Activated CD8-positive, alpha-beta memory T cell treated with anti-CD3 and anti-CD28 coated beads, Interleukin-2, amount 50 U/mL, for 24 hours (primary cell): ENCODE data around the gene ZNF326.
"Not testable (repeated sequence)": the region's sequence is repeated elsewhere in the genome, so short reads cannot be mapped to it uniquely, and the experiment has no call there.

Experiments
- DNase-seq: peaks from one replicate; pipeline ENCODE4 v3.0.0-alpha.2; 2020; ENCODE audit errors: extremely low read depth

Gene ZNF326

GRCh38 chr1:89965193-89965768 lies 29.6 kb upstream of the ZNF326 start:
- no peak for DNase-seq

- no peak for DNase-seq
Measured at GRCh38 chr1:89966656-89967055, 28.3 kb upstream of the ZNF326 start.

GRCh38 chr1:89971600-89971999 lies 23.3 kb upstream of the ZNF326 start:
- no peak for DNase-seq

GRCh38 chr1:89972024-89972423 lies 22.9 kb upstream of the ZNF326 start:
- DNase-seq: no peak

GRCh38 chr1:89973471-89974127 lies 21.3 kb upstream of the ZNF326 start:
- DNase-seq: no peak

GRCh38 chr1:89974256-89974655 lies 20.7 kb upstream of the ZNF326 start:
- no peak for DNase-seq

GRCh38 chr1:89974696-89975470 lies 20.0 kb upstream of the ZNF326 start:
- DNase-seq: no peak

GRCh38 chr1:89975540-89976125 lies 19.3 kb upstream of the ZNF326 start:
- DNase-seq: no peak

- no peak for DNase-seq
Measured at GRCh38 chr1:89978755-89979154, 16.2 kb upstream of the ZNF326 start.

- no peak for DNase-seq
Measured at GRCh38 chr1:89980605-89981004, 14.3 kb upstream of the ZNF326 start.

- DNase-seq: not testable (repeated sequence)
Measured at GRCh38 chr1:89982846-89983245, 12.1 kb upstream of the ZNF326 start.

- not testable (repeated sequence) for DNase-seq
Measured at GRCh38 chr1:89984564-89985116, 10.3 kb upstream of the ZNF326 start.

GRCh38 chr1:89986020-89986419 lies 8.9 kb upstream of the ZNF326 start:
- DNase-seq: no peak

GRCh38 chr1:89987159-89987819 lies 7.6 kb upstream of the ZNF326 start:
- peak; percentile 20 for DNase-seq

GRCh38 chr1:89989099-89989498 lies 5.8 kb upstream of the ZNF326 start:
- DNase-seq: no peak

GRCh38 chr1:89989799-89990198 lies 5.1 kb upstream of the ZNF326 start:
- no peak for DNase-seq

- DNase-seq: no peak
Measured at GRCh38 chr1:89990976-89991831, 3.7 kb upstream of the ZNF326 start.

- DNase-seq: no peak
Measured at GRCh38 chr1:89993541-89993940, 1.4 kb upstream of the ZNF326 start.

GRCh38 chr1:89994231-89994804 lies 592 bp upstream of the ZNF326 start:
- DNase-seq: no peak
